GM19043 (cell line): Measurements from ENCODE around the gene CAVIN2.

Source experiments
- ATAC-seq: cut with Tn5 transposase; IDR thresholded peaks from one replicate; pipeline ENCODE4 v1.9.1; 2021; ENCODE audit warnings: low read depth; ENCODE audit not compliant: unreplicated experiment

The CAVIN2 gene

DNA sequence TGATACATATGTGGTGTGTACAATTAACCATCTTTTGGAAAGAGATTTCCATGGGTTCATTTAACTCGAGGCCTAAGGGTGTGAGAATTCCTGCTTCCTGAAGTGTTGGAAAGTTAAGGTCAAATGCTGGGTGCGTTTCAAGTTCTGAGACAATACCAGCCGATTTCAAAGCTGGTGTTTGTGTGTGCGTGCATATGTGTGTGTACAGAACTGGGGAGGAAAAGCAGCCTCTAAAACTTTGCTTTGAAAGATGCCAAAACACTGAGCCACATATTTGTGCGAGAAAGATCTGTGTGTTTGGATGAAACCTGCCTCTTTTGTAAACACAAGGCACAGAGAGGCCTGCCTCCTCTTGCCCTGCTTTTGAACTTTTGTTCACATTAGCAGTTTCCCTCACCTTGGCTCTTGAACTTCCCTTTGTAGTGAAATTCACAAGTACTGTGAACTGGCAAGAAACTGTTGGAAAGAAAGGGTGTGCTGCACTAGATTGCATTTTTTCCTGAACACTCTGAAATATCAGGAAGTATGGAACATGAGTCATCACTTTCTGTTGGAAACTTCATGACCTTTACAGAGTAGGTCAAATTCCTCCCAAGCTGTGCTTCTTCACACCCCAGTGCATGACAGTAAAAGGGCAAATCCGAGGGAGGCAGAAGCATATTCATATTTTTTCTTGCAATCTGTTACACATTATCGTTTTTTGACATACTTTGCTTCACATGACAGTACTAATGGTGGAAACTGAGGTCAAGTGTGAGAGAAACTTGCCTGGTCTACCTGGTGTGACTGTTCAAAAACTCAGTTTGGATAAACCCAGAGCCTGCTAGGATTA lies 20.0 kb upstream of the CAVIN2 start:
- no peak for ATAC-seq

DNA sequence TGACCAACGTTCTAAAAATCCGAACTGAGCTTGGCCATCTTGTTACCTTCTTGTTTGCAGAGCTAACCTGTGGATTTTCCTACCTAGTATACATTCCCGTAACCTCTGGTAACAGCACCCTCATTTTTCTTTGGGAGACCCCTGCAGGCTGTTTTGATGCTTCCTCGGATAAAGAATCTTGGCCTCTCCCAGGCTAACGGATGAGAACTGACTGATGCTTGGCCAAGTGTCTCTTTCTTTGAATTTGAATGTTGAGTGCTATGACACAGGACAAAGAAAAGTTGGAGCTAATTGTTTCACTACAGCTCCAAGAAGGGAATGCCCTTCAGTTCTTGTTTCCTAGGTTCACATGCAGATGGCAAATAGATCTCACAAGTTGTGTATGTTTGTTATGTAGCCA lies 19.3 kb upstream of the CAVIN2 start:
- no peak for ATAC-seq

DNA sequence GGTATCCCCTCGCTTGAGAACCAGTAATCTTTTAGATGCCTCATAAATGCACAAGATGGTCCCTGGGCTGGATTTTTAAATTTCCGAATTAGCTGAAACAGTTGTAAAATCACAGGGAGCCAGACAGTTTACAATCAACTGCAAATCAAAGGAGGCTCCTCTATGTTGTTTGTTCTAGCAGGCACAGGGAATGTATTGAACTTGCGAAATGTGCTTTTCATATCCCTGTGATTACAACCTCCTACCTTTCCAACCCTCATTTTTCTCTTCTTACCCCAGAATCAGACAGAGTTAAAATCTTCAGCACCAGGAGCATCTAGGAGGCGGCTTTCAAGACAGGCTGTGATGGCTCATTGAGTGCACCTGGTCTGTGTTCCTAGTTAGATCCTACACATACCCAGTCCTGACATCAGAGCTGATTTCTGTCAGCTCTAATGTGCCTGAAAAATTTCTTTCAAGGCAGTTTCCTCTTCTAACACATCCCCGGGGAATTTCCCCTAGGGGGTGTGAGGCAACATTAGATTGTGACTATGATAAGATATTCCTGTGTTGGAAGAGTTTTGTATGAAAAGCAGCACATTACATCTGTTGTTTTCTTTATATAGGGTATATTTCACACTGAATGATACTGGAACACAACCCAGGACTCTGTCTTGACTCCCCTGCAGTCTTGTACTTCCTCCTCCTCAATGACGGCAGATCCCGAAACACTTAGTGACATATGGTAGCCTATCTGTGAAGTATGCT lies 17.9 kb upstream of the CAVIN2 start:
- ATAC-seq, result no peak

DNA sequence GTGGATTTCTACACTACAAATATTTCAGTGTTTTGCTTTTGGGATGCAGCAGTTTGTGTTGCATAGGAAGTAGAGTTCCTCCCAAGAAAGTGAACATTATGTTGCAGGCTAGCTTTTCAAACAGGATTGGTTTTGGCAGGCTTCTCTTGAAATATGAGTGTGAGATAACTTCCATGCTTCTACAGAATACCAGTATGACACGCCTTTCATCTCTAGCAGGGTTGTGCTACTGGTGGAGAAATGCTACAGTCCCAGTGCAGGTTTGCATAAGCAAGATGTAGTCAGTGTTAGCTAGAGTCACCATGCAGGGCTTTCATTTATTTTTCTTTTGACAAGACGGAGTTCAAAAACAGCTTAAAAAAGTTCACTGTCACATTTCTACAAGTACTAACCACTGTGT lies 17.1 kb upstream of the CAVIN2 start:
- ATAC-seq, result no peak

DNA sequence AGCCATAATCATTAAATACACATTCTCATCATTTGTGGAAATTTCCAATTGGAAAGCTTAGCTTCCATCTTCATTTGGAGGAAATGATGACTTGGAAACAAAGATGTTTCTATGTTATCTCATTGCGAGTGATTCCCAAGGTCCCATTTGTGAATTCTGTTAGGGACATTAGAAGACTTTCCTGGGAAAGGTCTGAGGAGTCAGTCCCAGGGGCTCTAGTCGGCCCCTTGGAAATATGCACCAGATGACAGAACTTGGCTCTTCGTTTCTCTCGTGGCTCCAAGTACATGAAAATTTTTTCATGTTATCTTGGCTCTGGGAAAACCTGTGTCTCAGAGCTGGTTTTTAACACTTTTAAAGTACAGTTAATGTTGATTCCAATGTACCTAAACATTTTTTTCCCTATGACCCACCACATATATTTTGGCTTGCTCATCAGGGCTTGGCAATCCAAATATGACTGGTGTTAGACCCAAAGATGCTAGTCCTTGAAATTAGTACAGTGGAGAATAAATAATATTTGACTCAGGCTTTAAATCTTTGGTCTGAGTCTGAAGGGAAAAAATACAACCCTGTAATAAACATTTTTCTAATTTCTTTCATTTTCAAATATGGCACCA lies 15.4 kb upstream of the CAVIN2 start:
- no peak for ATAC-seq

DNA sequence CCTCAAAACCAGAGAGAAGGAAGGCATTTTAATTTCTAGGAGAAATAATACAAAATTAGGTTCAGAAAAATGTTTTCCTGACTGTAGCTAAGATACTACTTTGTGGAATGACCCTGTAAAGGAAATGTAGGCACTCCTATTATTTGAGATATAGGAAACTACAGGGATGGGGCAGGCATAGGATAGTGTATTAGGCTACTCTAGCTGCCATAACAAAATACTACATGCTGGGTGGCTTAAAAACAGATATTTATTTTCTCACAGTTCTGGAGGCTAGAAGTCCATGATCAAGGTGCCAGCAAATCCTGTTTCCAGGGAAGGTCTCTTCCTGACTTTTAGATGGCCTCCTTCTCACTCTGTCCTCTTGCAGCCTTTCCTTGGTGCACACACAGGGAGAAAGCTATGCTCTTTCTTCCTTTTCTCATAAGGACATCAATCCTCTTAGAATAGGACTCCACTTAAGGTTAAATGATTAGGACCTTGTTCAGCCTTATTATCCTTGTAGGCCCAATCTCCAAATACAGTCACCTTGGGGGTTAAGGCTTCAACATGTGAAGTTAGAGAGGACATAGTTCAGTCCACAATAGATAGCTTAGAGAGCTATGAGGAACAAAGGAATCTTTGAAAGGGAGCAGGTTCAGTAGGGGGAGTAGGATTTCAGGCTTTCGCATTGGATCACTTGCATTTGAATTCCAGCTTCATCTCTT lies 14.0 kb upstream of the CAVIN2 start:
- ATAC-seq, result no peak

DNA sequence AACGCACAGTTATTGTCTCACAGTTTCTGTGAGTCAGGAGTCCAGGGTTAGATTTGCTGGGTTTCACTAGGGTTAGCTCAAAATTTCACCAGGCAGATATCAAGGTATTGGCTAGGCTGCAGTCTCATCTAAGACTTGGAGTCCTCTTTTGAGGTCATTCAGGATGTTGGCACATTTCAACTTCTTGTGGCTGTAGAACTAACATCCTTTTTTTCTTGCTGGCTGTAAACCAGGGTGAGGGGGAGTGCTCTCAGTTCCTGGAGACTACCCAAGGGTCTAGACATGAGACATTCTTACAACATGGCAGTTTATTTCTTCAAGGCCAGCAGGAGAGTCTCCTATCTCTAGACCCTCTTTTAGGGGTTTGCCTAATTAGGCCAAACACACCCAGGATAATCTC lies 12.8 kb upstream of the CAVIN2 start:
- ATAC-seq, result no peak

DNA sequence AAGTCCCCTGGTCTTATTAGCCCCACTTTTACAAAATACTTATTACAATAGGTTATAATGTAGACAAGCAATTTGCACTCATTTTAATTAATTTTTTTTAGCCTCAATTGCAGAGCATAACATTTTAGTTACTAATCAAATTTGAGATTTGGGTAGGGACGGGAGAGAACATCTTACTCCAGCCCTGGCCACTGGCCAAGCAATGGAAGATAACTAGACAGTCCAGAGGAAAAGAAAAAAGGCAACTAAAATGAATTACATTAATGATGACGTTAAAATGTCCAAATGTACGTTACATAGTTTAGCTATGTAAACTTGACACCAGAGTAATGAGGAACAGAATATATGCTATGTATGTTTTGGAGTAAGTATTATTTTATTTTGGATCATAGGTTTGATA lies 11.0 kb upstream of the CAVIN2 start:
- no peak for ATAC-seq

DNA sequence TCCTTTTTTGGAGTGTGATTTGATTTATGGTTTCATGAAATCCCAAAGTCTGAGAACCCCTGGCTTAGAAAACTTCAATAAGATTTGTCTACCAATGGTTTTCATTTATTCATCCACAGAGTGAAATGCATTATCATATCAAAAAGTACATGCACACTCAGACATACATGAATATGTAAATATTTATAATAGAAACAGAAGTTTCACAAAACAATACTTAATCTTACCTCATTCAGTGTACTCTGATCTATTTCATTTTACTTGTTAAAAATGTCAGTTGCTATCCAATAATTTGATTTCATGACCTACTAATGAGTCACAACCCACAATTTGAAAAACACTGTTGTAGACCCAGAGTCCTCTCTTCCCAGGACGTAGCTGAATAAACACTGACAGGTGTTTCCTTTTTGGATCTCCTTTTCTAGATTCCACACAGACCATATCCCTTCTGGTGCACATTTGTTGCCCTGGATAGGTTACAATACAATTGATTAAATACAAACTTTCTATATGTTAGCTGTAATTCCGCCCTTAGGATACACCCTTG lies 10.4 kb upstream of the CAVIN2 start:
- ATAC-seq, result no peak

DNA sequence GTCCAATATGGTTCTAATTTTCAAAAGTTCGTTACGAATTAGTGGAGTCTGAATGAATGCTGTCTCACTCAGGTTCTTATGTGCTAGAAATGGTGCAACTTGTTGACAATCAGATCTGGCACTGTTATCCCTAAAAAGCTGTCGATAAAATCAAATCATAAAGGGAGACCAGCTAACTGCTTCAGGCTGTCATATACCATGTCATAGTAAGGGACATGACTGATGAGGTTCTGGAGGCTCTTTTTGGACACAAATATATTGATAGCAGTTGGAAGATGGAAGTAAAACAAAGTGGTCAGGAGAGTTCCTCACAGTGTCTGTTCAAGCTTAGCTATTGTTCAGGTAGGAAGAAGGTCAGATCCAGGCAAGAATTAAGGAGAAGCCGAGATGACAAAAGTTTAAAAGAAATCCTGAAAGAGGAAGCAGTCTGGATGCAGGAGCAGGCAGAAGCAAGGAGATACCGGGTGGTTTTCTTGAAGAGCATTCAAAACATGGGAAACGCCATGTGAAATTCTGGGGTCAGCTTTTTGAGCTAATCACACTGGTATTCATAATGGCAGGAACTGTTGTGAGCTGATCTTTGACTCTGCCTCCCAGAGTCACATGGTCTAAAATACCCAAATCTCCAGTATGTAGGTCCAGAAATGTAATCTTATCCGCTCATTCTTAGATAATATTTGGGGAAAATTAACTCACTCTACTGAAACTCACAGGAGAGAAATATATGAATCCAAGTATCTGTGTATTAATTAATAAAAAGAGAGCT lies 9.4 kb upstream of the CAVIN2 start:
- no peak for ATAC-seq

DNA sequence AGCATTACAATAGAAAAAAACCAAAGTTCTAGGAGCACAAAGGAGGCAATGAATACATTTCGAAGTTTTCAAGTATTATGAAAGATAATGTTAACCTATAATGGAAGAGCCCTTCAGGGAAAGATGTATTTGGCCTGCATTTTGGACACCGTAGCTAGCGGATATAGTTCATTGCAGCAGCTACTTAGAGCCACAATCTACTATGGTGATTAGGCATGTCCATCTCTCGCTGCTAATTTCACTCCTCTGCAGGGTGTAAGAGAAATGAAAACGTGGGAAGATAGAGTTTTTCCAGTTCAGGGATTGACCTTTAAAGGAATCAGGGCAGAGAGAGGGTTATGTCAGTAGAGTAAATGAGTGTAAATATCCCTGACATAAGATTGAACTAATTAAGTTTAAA lies 8.5 kb upstream of the CAVIN2 start:
- no peak for ATAC-seq

DNA sequence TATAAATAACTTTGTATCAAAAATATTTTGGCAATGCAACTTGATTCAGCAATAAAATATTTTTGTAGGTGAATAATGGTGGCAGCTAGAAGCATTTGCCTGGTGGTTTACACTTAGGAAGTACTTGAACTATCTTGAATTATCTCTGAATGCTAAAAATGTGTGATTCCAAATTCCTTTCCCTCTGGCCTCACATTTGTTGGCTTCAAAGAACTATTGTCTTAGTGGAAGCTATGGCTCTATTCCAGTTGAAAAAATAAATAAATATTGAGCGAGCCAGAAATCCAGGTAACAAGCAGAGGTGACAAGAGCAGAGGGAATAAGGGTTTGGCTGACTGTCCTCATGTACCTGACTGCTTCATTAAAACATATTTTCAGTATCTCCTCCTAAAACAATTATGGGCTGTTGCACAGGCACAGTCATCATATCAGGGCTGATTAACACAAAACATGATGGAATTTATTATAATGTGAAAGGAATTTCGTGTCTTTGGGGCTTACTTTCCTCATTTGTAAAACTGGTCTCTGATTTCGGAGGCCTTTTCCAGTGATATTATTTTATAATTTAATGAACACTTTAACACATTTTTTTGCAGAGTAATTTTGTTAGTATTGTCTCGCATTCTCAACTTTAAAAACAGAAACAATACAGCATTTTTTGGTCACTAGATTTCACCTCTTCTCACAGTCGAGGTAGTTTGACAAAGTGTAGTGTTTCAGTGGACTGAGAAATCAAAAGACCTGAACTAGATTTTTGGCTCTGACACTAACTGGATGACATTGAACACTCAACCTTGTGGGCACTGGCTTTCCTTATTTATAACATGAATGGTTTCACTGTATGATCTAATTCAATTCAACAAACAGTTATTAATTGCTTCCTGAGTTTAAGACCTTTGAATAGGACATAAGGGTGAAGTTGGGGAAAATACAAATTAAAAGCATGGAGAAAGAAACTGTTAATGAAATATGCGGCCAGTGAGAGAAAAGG lies 7.8 kb upstream of the CAVIN2 start:
- ATAC-seq, result no peak

DNA sequence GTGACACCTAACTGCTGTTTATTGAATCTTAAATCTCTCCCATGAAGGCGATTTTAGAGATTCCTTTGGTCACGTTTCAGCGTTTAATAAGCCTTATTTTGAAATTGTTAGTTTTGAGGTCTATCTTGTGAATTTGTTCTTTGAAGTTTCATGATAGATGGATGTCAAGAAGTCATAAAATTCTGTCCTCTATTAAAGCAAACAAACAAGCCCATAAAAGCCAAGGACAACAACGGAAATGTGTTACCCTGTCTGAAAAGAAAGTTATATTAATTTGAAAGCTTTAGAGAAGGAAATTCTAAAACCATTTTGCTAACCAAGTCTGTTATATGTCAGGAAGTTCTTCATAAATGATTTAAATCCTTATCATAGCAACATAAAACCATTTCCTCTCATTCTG lies 7.0 kb upstream of the CAVIN2 start:
- ATAC-seq, result no peak

DNA sequence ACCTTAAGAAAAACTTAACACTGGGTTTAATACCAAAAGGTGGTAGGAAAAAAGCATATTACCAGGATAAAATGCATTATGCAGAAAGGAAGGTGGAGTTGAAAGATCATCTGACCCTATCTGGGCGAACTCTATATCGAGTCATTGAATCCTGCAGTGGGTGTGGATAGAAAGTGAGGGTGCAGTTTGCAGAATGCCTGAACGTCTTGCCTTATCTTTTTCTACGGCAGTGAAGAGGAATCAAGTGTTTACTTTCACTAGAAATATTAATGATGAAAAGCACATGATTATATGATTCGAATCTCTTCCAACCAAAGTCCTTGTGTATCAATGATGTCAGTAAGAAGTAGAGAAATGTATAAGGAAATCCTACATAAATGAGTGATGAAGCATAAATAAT lies 4.3 kb upstream of the CAVIN2 start:
- no peak for ATAC-seq

DNA sequence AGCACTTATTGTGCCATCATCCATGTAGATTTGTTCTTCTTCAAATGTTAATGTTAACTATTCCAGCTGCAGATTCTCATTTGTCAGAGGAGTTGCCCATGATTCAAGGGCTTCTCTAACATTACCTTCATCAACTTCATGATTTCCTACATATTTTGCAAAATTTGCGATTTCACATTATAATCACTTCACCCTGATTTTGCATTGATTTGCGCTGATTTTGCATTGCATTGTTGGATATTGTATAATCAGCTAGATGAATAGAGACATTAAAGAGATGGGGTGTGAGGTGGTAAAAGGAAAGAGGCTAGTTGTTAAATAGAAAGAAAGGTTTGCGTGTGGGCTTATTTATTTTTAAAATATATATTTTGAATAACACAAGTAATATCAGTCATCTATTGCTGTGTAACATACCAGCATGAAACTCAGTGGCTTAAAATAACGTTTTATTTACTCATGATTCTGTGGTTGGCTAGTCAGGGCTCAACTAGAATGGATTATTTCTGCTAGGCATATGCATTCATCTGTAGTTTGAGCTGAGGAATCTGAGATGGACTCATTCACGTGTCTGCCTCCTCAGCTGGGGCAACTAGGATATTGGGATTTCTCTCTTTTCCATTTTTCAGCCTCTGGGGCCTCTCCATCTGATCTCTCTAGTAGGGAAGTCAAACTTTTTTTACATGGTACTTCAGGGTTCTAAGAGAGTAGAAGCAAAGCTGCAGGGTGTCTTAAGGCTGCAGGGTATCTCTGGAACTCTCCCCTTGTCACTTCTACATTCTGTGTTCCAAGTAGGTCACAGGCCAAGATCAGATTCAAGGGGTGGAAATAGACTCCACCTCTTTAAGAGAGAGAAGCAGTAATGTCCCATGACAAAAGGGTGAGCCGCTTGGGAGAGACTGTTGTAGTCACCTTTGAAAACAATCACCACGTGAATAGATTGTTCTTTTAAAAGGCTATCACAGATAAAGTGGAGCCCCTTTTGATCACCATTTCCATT lies 2.2 kb upstream of the CAVIN2 start:
- no peak for ATAC-seq

DNA sequence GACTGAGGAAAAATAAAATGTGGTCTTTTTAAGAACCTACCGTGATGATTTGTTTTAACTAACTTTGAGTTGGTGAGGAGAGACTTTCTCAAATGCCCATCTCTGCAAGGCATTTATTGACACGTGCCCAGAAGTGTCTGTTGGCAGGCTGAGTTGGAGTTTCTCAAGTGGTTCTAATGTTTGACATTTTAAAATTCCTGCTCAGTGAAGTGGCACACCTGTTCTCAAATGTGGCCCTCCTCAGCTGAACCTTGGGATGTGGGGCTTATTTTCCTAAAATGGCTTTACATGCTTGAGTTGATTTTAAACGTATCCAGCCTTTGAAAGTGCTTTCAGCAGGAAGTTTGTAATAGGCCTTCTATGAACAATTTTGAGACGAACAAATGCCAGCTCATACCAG lies 876 bp upstream of the CAVIN2 start:
- ATAC-seq, result no peak

DNA sequence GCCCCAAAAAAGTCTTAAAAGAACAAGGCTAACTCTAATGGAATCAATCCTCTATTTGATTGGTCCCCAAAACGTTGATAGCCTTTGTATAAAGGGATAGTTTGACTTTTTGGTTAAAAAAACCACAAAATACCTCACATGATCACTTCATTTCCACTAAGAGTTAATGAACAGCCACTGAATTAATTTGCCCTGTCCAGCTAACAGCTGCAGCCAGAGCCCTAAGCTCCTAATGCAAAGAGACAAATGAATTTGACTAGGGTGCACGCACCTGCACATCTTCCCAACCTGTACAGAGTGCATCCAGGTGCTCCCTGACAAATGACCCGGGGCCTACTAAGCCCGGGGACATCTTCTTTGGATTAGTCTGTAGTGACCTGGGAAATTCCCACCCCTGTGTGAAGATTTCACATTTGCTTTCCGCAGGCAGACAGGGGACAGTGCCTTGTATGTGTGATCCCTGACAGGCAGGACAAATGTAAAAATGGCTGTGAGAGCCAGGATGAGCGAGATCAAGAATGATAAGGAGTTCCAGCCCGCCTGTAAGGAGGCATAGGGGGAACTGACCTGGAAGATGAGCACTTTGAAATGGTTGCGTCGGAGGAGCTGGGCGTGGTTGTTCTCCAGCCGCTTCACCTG lies 893 bp downstream of the CAVIN2 start:
- ATAC-seq, result no peak
